ENCODE measurements around the gene PHACTR3. TPM values are rescaled to one million over a fixed set of nuclear protein-coding genes. Genes with fewer than 3 reads are reported as not detected.

Gene PHACTR3
- total RNA-seq, 4 donors from 2014 or later = 1.4 to 7.2 (median 4.3) TPM

GRCh38 chr20:59751075-59751711, 146.9 kb downstream of the PHACTR3 start:
- intact Hi-C loops (cut with DNase I; ENCODE audit: low total_unique reads) = no loop called here
- DNase-seq (ENCODE audit: low spot score in 2 of 2) = peak; percentile 49 to 92
- WGBS, 2 donors = 18 to 20% methylated on average over 17 to 19 of the region's 21 CpGs
- no peak for TF ChIP-seq CTCF (IDR thresholded peaks at IDR 0.05)
- no peak for TF ChIP-seq POLR2A (IDR thresholded peaks at IDR 0.05)
- no peak overlapping the region for H3K4me3 ChIP-seq (ENCODE audit: low read depth, poor library complexity, severe bottlenecking)

GRCh38 chr20:59752101-59752586, 147.8 kb downstream of the PHACTR3 start:
- intact Hi-C loops (cut with DNase I; ENCODE audit: low total_unique reads) = loop anchor here (2.0 kb wide), 1 partner anchor 181 kb away; no protein-coding TSS in a partner anchor

GRCh38 chr20:59752704-59753460, 148.5 kb downstream of the PHACTR3 start:
- no peak overlapping the region for H3K4me3 ChIP-seq (ENCODE audit: low read depth, poor library complexity, severe bottlenecking)
- intact Hi-C loops (cut with DNase I; ENCODE audit: low total_unique reads) = loop anchor here (2.0 kb wide), 1 partner anchor 182 kb away; no protein-coding TSS in a partner anchor
- WGBS, 2 donors = 26 to 38% methylated on average over 20 of the region's 20 CpGs
- no peak for DNase-seq (ENCODE audit: low spot score in 2 of 2)
- no peak for TF ChIP-seq CTCF (IDR thresholded peaks at IDR 0.05)
- no peak for TF ChIP-seq POLR2A (IDR thresholded peaks at IDR 0.05)

More at GRCh38 chr20:59752101-59752586, 147.8 kb downstream of the PHACTR3 start:
- TF ChIP-seq CTCF (IDR thresholded peaks at IDR 0.05) = no peak
- TF ChIP-seq POLR2A (IDR thresholded peaks at IDR 0.05) = no peak
- 22 to 28% methylated on average over 17 of the region's 17 CpGs for WGBS, 2 donors
- DNase-seq (ENCODE audit: low spot score in 2 of 2) = peak in 1 of 2 donors; percentile 24
- H3K4me3 ChIP-seq (ENCODE audit: low read depth, poor library complexity, severe bottlenecking) = no peak overlapping the region

- intact Hi-C loops (cut with DNase I; ENCODE audit: low total_unique reads) = loop anchor here (2.0 kb wide), 1 partner anchor 183 kb away; no protein-coding TSS in a partner anchor
- 75 to 87% methylated on average over 8 to 10 of the region's 10 CpGs for WGBS, 2 donors
- DNase-seq (ENCODE audit: low spot score in 2 of 2) = no peak
- H3K4me3 ChIP-seq (ENCODE audit: low read depth, poor library complexity, severe bottlenecking) = no peak overlapping the region
- no peak for TF ChIP-seq POLR2A (IDR thresholded peaks at IDR 0.05)
- TF ChIP-seq CTCF (IDR thresholded peaks at IDR 0.05) = no peak
Observed at GRCh38 chr20:59753836-59754235, 149.5 kb downstream of the PHACTR3 start.

- H3K4me3 ChIP-seq (ENCODE audit: low read depth, poor library complexity, severe bottlenecking) = no peak overlapping the region
- TF ChIP-seq CTCF (IDR thresholded peaks at IDR 0.05) (no peak), POLR2A (IDR thresholded peaks at IDR 0.05) (no peak)
- intact Hi-C loops (cut with DNase I; ENCODE audit: low total_unique reads) = no loop called here
- 63 to 67% methylated on average over 9 of the region's 9 CpGs for WGBS, 2 donors
- DNase-seq (ENCODE audit: low spot score in 2 of 2) = no peak
Observed at GRCh38 chr20:59754551-59754950, 150.2 kb downstream of the PHACTR3 start.

Data from lower leg skin (tissue), 4 donors.